HCT116 (cell line): Measurements from ENCODE around the gene GNAS.

Experiments
- CTCF ChIP-seq, 3 experiments: fragments of 200-600 bp in 1 of 3; sonication (generic) in 1 of 3; IDR thresholded peaks in 2 of 3; conservative IDR thresholded peaks in 1 of 3; 2 replicates each; pipeline ENCODE4 v1.5.1; 2012 to 2017; ENCODE audit warnings: low read depth in 2 of 3, low read length in 2 of 3, antibody characterized with exemption in 1 of 3, borderline replicate concordance in 1 of 3, control low read depth in 1 of 3, mild to moderate bottlenecking in 1 of 3, mixed read lengths in 1 of 3, mixed run types in 1 of 3, moderate library complexity in 1 of 3; ENCODE audit not compliant: insufficient read depth in 1 of 3
- EZH2 ChIP-seq: fragments of 200-600 bp; sonication (generic); IDR thresholded peaks from 2 replicates; pipeline ENCODE4 v1.6.1; 2017; ENCODE audit warnings: antibody characterized with exemption, mixed run types
- EZH2phosphoT487 ChIP-seq: fragments of 200-600 bp; IDR thresholded peaks from 2 replicates; pipeline ENCODE4 v1.6.1; 2018; ENCODE audit warnings: antibody characterized with exemption, borderline replicate concordance
- JUND ChIP-seq: IDR thresholded peaks from 2 replicates; pipeline ENCODE4 v1.6.1; 2012
- SP1 ChIP-seq: IDR thresholded peaks from 2 replicates; pipeline ENCODE4 v1.6.1; 2012; ENCODE audit warnings: low read depth
- YY1 ChIP-seq: IDR thresholded peaks from 2 replicates; pipeline ENCODE4 v1.6.1; 2011; ENCODE audit warnings: low read length, low read depth, moderate library complexity, mild to moderate bottlenecking; ENCODE audit not compliant: insufficient replicate concordance; ENCODE audit errors: extremely low read depth
- TF ChIP-seq, protein P1 (sequence below): IDR thresholded peaks from 2 replicates; pipeline ENCODE4 v1.6.1; 2012

- no peak for TF ChIP-seq EZH2phosphoT487
- no peak for TF ChIP-seq CTCF (IDR thresholded peaks at IDR 0.05 in 2 of 3, conservative IDR thresholded peaks at IDR 0.05 in 1 of 3; ENCODE audit: borderline replicate concordance in 1 of 3, insufficient read depth in 1 of 3, low read depth in 2 of 3, low read length in 2 of 3)
- no peak for TF ChIP-seq JUND
- TF ChIP-seq, protein P1, sequence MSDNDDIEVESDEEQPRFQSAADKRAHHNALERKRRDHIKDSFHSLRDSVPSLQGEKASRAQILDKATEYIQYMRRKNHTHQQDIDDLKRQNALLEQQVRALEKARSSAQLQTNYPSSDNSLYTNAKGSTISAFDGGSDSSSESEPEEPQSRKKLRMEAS: no peak
- TF ChIP-seq SP1: no peak
- no peak for TF ChIP-seq EZH2
- no peak for TF ChIP-seq YY1
Observed at GRCh38 chr20:58867211-58867610, 14.7 kb downstream of the GNAS start.
